Esophagus squamous epithelium (tissue), 4 donors: ENCODE results near the gene TDRD9.

ENCODE experiments used
- POLR2A ChIP-seq, 4 donors: fragments of 450-650 bp; IDR thresholded peaks; one replicate each; pipeline ENCODE4 v1.6.1; 2017; ENCODE audit warnings: antibody characterized with exemption in 4 of 4, mild to moderate bottlenecking in 4 of 4, moderate library complexity in 3 of 4
- TF ChIP-seq, protein P1 (sequence below), 6 experiments: fragments of 450-650 bp in 4 of 6; fragments of 200-600 bp in 2 of 6; sonication (generic) in 2 of 6; IDR thresholded peaks; one replicate each; pipeline ENCODE4 v1.5.1; 2016 to 2019; ENCODE audit warnings: antibody characterized with exemption in 6 of 6, mild to moderate bottlenecking in 4 of 6, moderate library complexity in 4 of 6

DNA sequence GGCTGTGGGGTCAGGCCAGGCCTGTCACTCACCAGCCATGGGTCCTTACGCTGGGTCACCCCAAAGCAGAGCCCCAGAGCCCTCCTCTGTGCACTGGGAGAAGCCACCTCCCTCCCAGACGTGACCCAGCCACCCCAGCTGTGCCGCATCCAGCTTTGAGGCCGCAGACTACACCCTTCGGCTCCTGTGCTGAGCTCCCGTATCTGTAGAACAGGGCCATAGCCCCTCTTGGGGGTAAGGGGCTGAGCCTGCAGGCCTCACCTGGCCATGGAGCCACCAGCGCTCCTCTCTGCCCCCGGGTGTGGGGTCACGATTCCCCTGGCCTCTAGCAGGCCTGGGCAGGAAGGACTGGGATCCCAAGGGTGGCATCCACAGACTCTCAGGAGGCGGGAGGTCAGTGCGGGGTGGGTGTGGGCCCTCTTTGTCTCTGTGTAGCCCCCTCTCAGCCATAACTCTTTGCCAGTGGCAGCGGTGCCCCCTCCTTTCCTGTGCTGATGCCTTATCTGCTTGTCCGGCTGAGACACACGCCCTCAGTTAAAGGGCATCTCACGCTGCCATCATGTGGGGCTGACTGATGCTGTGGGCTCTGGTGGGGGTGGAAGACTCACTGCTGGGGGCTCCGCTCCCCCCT, 173.5 kb downstream of the TDRD9 start:
- TF ChIP-seq POLR2A (IDR thresholded peaks at IDR 0.05): no peak
- TF ChIP-seq, protein P1, sequence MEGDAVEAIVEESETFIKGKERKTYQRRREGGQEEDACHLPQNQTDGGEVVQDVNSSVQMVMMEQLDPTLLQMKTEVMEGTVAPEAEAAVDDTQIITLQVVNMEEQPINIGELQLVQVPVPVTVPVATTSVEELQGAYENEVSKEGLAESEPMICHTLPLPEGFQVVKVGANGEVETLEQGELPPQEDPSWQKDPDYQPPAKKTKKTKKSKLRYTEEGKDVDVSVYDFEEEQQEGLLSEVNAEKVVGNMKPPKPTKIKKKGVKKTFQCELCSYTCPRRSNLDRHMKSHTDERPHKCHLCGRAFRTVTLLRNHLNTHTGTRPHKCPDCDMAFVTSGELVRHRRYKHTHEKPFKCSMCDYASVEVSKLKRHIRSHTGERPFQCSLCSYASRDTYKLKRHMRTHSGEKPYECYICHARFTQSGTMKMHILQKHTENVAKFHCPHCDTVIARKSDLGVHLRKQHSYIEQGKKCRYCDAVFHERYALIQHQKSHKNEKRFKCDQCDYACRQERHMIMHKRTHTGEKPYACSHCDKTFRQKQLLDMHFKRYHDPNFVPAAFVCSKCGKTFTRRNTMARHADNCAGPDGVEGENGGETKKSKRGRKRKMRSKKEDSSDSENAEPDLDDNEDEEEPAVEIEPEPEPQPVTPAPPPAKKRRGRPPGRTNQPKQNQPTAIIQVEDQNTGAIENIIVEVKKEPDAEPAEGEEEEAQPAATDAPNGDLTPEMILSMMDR (IDR thresholded peaks at IDR 0.05): no peak
